GM21423 (cell line): ENCODE data around the gene TBPL1.
"Not testable (repeated sequence)": the region's sequence is repeated elsewhere in the genome, so short reads cannot be mapped to it uniquely, and the experiment has no call there.

Source experiments
- ATAC-seq: cut with Tn5 transposase; IDR thresholded peaks from one replicate; pipeline ENCODE4 v1.9.1; 2021; ENCODE audit warnings: mild to moderate bottlenecking, moderate library complexity; ENCODE audit not compliant: unreplicated experiment

The TBPL1 gene

DNA sequence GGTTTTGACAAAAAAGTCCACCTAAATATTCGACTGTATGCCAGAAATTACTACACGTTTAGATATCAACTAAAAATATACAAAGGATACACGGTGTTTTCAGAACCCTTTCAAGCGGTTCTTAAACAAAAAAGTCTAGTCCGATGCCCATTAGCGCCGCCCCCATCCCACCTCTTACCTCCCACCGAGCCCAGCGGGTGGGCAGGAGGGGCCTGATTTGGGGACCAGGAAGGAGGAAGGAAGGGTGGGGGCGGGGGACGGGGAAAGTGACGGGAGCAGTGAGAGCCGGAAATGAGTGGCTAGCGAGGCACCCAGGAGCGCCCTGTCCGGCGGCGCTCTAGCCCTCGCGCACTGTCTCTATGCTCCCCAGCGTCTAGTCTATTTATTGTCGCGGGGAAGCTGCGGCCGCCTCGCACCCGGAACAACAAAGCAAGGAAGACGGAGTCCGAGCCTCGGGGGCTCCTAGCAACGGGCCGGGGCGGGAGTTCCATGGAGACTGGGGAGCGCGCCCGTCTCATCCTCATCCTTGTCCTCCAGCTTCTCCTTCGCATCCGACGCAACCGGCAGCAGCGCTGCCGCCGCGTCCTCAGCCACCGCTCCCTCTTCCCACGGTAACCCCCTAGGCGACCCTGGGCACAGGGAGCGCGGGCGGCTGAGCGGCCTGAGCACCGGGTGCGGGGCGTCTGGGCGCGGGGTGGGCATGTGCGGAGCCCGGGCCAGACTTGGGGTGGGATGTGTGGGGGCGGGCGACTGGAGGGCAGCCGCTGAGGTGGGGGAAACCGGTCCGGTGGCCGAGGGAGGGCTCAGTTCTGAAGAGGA, at the start of gene TBPL1:
TSS of gene TBPL1 (plus strand) at position 410 of the 819 bp plus-strand sequence. CDS start 26,902 bp downstream, outside the sequence.
- ATAC-seq, result peak; percentile 90

DNA sequence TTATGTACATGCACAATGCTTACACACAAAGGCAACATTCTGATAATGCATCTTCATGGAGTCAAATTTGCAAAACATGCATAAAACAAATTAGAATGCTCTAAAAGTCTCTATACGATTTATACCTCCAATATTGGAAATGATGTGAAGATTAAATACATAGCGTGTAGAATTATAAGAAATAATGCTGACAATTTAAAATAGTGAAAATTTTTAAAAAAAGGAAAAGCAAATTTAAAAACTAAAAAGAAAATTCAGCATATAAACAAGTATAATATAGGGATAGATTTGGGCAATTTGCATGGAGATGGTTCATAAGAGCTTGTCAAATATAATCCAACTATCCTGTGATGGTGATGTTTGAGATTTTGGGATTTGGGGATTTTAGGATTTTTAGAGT, 49.2 kb upstream of the TBPL1 start:
- ATAC-seq, result no peak

GRCh38 chr6:133906050-133906449, 47.0 kb upstream of the TBPL1 start:
- no peak for ATAC-seq

DNA sequence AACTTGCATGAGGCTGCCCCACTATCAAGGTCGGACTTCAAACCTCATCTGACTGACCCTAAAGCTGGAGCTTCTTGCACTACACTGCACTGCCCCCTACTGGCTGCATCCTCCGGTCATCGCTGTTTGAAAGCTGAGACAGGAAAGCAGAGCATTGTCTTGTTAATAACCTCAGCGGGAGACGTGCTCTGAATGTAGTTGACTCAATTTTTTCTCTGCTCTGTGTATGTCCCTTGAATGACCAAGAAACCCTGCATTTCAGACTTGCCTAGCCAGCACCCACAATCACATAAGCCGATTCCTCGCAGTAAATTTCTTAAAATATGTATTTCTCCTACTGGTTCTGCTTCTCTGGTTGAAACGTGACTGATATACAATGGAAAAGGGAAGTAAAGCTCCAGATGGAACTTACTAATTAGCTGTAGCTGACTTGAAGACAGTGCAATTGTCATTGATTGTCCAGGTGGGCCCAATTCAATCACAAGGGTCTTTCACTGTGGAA, 36.3 kb upstream of the TBPL1 start:
- peak; percentile 67 for ATAC-seq

- ATAC-seq, result no peak
Measured at GRCh38 chr6:133917781-133918180, 35.2 kb upstream of the TBPL1 start.

DNA sequence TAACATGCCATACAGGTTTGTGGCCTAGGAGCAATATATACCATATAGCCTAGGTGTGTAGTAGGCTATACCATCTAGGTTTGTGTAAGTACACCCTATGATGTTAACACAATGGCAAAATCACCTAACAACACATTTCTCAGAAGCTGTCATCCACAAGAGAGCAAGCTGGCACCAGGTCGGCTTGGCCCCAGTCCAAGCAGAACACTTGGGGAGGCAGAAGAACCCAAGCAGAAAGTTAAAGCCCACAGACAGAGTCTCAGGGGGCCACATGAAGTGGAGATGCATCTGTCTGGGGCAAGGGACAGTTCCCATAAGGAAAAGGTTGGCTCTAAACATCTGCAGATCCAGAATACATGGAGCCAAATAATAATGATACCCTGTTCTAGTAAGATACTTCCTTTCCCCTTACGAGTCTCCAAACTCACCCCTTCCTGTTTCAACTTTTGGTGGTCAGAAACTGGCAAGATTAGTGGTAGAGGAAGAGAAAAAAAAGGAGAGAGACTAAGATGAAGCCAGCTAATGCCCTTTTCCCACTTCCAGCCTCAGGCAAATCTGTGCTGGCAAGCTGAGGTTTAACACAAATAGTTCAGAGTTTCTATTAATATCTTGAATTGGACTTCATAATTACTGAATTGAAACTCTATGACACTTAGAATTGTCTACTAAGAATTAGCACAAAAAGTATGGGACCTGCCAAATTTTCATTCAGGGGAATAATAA, 34.7 kb upstream of the TBPL1 start:
- no peak for ATAC-seq

GRCh38 chr6:133919362-133919761, 33.7 kb upstream of the TBPL1 start:
- ATAC-seq, result no peak

GRCh38 chr6:133921249-133921859, 31.7 kb upstream of the TBPL1 start:
- ATAC-seq, result peak; percentile 68

- peak; percentile 86 for ATAC-seq
Measured at GRCh38 chr6:133923938-133924593, 29.0 kb upstream of the TBPL1 start.

DNA sequence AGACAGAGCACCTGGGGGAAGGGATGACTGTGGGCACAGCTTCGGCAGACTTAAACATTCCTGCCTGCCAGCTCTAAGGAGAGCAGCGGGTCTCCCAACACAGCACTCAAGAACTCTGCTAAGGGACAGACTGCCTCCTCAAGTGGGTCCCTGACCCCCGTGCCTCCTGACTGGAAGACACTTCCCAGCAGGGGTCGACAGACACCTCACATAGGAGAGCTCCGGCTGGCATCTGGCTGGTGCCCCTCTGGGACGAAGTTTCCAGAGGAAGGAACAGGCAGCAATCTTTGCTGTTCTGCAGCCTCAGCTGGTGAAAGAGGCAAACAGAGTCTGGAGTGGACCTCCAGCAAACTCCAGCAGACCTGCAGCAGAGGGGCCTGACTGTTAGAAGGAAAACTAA, 21.8 kb upstream of the TBPL1 start:
- not testable (repeated sequence) for ATAC-seq

DNA sequence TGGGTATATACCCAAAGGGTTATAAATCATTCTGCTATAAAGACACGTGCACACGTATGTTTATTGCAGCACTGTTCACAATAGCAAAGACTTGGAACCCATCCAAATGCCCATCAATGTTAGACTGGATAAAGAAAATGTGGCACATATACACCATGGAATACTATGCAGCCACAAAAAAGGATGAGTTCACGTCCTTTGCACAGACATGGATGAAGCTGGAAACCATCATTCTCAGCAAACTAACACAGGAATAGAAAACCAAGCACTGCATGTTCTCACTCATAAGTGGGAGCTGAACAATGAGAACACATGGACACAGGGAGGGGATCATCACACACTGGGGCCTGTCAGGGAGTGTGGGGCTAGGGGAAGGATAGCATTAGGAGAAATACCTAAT, 16.7 kb upstream of the TBPL1 start:
- ATAC-seq, result not testable (repeated sequence)

GRCh38 chr6:133937909-133938308, 15.1 kb upstream of the TBPL1 start:
- no peak for ATAC-seq

- no peak for ATAC-seq
Measured at GRCh38 chr6:133938533-133938932, 14.5 kb upstream of the TBPL1 start.

DNA sequence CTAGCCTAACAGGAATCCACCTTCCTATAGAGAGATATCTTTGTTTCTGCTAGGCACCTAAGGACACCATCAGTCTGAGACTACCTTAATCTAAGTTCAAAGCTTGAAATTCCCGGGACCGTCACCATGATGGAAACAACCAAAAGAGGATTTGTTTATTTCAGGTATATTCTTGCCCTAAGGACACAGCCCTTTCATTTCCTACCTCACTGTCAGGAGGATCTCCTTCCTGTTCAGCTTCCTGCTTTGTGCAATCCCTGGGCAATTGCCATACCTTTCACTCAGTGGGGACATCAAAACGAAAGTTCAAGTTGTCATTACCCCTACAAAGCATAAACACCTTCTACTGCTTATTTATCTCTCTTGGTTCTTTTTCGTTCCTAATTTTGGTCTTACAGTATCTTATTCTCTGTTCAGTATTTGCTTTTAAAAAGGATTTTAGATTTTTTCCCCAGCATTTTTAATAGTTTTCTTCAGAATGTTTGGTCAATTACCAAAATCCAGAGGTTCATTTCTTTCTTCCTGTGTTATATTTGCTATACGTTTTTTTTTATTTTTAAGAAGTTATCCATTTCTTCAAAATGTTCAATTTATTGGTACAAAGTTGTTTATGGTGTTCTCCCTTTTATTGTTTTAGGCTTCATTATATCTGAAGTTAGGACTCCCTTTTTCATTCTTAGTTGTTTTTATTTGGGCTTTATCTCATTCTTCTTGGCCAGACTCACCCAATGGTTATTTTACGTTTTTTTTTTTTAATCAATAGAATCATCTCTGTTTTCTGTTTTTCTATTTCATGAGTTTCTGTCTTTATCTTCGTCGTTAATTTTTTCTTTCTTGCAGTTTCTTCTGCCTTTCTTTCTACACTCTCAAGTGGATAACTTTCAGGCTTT, 13.0 kb upstream of the TBPL1 start:
- ATAC-seq, result no peak

GRCh38 chr6:133945158-133945557, 7.9 kb upstream of the TBPL1 start:
- no peak for ATAC-seq

GRCh38 chr6:133947302-133947900, 5.6 kb upstream of the TBPL1 start:
- no peak for ATAC-seq

- ATAC-seq, result no peak
Measured at GRCh38 chr6:133948472-133948871, 4.6 kb upstream of the TBPL1 start.

- ATAC-seq, result no peak
Measured at GRCh38 chr6:133951227-133951626, 1.8 kb upstream of the TBPL1 start.
